ENCODE measurements around the gene TMEM151A.

TMEM151A gene

DNA sequence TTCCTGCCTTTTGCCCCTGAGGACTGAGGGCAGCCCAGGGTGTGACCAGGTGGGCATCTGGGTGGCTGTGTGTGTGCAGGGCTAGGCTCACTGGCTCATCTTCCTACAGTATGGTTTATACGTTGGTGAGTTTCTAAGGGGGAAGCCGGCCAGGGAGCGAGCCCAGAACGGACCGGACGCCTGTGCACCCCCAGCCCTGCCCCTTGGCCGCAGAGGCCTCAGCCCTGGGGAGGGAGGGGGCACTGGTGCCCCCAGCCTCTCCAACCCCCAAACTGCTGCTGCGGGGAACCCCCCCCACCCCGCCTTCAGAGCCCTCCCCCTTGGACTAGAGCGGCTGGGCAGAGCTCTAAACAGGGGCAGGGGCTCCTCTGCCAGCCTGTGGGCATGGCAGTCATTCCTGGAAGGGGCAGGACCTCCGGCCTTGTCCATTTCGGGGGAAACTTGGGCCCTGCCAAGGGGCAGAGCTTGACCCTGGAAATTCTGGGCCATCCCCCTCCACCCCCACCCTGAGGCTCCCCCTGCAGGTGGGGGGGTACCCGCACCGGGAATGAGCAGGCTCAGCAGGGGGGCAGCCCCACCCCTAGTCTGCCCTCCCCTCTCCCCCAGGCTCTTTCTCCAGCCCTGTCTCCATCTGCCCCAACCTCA is 8.1 kb upstream of the TMEM151A start:
- no peak for DNase-seq

DNA sequence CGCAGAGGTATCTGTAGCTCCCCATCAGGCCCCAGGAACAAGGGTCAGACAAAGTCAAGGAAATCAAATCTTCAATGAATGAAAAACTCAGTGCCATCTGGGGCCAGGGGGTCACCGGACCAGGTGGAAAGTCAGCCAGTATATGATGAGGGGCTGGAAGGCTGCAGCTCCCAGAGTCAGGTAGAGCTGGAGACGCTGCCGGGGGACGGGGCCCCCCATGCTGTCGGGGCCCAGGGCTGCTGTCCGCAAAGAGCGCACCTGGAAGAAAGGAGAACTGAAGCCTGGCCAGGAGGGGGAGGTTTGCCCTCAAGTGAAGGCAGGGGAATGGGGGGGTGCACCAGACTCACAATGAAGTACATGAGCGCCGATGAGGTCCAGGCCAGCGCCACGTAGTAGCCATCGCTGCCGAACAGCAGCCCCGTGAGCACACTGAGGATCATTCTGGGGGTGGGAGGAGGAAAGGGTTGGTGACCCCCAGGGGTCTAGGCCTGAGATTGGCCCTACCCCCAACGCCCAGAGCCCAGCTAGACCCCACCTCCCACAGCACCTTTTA is 7.1 kb upstream of the TMEM151A start:
- no peak for DNase-seq

DNA sequence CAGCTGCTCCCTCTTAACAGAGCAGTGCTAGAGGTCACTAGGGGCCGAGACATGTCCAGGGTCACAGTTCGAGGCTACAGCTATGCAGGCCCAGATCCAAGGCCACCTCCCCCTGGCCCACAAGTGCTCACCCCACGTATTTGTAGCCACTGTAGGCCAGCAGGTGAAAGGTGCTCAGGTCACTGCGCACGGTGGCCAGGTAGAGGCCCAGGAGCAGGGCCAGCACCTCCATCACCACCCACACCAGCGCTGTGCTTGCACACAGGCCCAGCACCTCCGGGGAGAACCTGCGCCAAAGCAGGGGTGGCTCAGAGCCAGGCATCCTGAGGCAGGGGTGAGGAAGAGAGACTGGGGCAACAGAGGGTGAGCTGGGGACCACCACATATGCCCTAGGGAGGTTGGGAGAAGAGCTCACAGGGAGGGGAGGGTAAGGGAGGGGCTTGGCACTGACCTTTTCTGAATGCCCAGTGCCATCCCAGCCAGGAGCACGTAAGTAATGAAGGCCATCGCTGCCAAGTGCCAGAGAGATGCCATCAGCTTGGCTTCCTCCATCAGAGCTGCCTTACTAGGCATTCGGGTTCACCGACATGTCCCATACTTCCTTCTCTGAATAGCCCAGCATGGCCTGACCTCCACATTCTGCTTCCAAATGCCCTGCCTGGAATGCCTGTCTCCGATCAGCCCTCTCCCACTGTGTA is 6.3 kb upstream of the TMEM151A start:
- DNase-seq, result no peak

DNA sequence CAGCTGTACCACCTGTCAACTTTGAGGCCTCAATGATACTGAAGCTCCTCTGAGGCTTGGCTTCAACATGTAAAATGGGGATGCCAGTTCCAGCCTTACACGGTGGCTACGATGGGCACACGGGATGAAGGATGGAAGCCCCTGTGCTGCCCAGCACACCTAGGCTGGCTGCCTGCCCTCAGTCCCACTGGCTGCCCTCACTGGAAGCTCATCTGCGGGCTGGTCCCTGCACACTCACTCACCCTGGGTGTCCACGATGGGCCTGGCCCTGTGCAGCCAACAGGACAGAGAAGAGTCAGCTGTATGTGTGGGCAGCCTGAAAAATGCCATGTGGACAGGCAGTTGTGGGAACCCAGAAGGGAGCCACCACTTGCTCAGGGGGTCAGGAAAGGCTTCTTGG is 5.0 kb upstream of the TMEM151A start:
- no peak for DNase-seq

DNA sequence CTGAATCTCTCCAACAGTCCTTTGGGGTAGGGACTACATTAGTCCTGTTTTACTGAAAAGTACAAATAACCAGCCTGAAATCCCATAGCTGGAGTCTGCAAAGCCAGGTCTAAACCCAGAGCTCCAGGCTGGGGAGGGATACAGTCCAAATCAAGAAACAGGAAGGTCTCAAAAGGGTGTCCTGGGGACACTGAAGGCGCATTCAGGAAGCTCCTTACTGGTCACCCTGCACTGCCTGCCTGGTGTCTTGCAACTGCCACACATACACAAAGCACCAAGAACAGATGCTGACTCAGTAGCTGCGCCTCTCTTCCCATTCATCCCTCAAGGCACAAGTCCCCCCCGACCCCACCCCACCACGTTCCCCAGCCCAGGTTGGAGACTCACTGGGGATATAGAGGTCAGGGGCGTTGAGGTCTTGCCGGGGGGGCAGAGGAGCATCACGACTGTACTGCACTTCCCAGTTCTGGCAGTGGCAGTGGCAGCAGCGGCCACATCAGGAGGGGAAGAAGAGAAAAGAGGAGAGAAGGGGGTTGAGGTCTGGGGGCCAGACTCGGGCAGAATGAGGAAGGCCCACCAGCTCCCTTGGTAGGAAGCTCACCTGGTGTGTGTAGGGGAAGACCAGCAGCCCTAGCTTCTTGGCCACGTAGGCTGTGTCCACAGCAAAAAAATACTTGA is 4.3 kb upstream of the TMEM151A start:
- DNase-seq, result no peak

DNA sequence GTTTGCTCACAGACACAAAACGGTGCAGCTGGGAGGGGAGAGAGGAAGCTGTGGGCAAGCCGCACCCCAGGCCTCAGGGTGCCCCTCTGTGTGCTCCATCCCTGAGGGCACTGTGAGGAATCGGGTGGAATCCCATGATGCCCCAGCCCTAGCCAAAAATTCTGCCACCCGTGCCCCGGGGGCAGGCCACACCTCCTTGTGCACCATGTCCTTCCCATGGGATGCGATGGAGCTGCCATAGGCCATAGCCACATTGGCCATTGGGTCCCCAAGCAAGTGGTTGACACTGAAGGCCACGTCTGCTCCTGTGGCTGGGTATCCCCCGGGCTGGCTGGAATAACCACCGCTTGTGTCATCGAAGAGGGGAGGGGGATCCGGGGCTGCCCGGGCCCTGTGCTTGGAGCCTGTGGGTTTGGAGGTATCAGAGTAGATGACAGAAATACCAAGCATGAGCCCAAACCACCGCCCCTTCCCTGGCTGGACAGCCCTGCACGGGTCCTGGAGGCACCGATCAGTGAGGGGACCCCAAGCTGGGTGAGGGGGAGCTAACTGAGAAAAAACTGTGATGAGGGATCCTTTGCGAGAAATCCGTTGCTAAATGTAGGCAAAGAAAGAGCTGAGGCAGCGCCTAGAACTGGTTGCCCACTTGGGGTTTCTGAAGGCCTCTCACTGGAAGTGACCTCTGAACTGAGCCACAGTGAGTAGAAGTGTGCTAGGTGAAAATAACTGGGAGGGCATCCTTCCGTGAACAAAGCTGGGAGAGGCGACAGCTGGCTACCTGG is 3.6 kb upstream of the TMEM151A start:
- no peak for DNase-seq

DNA sequence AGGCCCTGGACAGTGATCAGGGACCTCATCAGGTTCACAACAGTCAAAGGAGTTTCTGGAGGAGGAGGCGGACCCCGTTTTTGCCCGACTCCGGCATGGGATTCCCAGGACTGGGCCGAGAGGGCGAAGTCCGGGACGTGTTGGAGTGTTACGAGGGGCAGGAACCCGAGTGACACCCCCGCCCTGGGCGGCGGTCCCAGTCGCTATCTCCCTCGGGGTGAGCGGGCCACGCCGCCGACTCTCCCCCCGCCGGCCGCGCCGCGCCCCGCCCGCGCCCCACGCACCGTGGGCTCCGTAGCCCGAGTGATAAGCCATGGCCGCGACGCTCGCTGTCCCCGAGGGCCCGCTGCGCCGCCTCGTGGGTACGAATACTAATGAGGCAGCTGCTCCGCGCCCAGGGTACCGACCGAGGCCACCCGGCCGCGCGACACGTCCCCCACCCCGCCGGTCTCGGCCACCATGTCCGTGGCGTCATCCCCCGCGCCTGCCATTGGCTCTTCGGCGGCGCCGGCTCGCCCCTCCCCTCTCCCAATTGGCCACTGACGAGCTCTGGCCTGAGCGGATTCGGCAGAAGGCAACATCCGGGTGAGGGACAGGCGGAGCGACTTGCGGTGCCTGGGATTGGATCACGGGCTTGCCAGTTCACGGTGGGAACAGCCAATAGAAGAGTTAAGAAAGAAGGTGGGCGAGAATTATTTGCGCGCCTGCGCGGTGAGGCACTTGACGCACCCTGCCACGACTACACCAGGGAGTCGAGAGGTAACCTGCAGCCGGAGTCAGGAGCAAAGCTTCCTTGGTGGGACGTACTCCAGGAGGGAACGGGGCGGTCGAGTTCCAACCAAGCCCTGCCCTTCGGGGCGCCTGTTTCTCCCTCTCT is 2.8 kb upstream of the TMEM151A start, which contains the start of gene YIF1A:
TSS of gene YIF1A (minus strand) at position 473 of the 877 bp plus-strand sequence. CDS start at position 315, 158 bp downstream.
- DNase-seq, result peak; percentile 99

DNA sequence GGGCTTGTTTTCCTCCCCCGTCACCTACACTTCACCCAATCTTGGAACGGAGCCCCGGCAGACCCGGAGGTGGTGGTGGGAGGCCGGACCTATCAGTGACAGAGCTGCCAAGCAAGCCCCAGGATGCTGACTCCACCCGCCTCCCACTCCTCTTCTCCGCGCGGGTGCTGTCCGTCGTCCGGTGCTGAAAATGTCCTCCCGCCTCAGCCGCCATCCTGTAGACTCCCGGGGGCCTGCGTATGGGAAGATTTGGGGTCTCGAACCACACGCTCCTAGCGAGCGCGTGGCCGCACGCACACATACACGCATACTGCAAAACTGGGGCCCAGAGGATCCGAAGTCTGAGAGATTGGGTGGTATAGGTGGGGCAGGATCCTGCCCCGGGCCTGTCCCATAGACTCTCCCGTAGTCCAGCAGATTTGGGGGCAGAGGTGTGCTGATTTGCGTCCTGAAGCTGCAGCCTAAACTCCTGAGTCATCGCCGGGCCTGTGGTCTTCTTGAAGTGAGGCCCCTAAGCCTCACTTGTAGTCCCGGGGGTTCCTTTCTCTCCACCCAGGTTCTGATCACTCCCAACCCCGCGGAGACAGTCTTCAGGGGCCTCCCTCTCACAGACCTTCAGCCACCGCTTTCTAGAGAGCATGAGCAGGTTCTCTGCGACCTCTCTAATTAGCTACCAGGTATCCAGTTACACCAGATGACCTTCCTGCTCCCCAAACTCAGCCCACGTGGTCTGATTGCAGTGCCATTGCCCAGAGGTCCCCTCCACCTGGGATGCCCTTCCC is 2.0 kb upstream of the TMEM151A start:
- DNase-seq, result no peak

DNA sequence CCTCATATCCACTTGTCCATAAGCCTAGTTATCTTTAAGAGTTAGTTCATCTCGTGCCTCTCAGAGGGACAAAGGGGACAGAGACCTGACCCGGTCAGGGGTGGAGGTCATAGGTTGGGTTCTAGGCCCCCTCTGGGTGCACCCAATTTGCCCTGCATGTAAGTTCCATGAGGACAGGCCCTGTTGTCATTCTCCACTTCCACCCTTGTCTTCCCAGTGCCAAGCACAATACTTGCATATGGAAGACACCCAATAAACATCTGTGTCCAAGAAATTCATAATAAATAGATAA is 1.4 kb upstream of the TMEM151A start:
- DNase-seq, result no peak

DNA sequence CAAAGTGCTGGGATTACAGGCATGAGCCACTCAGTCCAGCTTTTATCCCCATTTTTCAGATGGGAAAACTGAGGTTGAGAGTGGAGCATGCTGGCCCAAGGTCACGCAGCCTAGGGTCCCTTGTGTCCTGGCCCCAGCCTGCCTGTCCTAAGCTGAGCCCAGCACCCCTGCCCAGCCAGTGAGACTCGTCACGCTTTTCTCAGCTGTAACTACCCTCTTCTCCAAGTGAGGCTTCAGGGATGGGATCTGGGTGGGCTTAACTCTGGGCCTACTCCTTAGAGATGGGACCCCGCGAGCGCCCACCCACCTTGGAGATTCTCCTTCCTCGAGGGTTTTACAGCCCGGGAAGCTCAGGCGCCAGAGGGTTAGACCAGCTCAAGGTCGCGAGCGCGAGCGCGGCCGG is 390 bp upstream of the TMEM151A start:
- DNase-seq, result no peak

DNA sequence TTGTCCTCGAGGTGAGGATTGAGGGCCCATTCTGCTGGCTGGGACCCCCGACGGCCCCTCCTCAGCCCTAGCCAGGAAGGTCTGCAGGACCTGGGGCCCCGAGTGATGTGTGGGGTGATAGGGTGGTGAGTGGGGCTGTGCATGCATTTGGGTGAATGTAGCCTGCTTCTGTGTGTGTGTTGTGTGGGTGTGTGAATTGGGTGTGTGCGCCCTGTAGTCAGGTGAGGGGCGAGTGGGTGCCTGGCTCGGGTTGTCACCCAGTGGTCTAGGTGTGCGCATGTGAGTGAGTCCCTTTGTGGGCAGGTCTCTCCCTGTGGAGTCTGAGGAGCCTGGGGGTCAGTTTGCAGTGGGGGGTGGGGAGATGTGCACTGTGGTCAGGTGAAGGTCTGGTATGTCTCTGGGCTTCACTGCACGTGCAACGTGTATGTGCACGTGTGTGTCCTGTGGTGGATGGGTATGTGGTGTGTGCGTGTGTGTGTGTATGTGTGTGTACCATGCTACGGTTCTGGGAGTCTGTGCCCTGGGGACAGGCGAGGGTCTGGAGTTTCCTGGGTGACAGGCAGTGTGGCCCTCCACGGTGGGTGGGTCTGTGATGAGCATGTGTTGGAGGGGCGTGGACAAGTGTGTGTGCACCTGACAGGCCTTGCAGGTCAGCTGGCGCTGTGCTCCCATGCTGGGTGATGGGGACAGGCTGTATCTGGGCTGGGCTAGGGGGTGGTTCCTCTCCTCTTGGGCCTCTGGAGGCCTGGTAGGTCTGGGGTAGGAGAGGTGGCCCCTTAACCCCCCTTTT is 1.0 kb downstream of the TMEM151A start:
- no peak for DNase-seq

DNA sequence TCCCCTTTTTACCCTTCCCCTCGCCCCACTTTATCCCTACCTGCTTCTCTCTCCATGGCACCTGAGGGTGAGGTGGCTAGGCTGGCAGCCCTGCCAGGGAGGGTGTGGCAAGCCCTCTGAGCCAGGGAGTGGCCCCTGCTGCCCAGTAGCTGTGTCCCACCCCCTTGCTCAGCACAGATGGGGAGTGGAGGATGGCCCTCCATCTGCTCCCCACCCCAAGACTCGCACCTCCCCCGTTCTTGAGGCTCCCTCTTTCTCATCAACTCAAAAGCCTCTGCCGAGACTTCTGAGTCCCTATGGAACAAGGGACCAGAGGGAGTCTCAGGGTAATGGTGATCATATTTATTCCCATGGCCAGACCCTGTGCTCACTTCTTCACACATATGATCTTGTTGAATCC is 1.7 kb downstream of the TMEM151A start:
- no peak for DNase-seq

DNA sequence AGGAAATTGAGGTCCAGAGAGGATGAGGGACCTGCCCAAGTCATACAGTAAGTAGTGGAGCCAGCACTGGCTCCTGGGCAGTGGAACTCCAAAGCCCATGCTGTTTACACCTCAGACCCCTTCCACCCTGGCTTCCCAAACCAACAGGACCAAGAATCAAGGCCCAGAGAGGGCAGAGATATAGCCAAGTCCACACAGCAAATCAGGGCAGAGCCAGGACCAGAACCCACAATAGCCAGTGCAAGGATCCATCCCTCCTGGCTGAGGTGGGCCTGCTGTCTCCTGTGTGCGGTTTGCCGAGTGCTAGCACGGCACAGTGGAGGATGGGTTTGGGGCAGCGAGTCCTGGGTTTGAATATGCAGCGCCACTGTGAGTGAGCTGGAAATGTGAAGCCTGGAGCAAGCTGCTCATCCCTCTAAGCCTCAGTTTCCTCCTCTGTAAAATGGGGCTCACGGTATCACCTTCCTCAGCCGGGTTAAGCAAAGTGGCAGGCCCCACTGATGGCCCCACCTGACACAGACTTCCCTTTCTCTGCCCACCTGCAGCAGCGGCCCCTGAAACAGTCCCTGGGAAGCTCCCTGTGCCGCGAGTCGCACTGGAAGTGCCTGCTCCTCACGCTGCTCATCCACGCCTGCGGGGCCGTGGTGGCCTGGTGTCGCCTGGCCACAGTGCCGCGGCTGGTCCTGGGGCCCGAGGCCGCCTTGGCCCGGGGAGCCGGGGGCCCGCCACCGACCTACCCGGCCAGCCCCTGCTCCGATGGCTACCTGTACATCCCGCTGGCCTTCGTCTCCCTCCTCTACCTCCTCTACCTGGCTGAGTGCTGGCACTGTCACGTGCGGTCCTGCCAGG is 2.3 kb downstream of the TMEM151A start:
- DNase-seq, result no peak

DNA sequence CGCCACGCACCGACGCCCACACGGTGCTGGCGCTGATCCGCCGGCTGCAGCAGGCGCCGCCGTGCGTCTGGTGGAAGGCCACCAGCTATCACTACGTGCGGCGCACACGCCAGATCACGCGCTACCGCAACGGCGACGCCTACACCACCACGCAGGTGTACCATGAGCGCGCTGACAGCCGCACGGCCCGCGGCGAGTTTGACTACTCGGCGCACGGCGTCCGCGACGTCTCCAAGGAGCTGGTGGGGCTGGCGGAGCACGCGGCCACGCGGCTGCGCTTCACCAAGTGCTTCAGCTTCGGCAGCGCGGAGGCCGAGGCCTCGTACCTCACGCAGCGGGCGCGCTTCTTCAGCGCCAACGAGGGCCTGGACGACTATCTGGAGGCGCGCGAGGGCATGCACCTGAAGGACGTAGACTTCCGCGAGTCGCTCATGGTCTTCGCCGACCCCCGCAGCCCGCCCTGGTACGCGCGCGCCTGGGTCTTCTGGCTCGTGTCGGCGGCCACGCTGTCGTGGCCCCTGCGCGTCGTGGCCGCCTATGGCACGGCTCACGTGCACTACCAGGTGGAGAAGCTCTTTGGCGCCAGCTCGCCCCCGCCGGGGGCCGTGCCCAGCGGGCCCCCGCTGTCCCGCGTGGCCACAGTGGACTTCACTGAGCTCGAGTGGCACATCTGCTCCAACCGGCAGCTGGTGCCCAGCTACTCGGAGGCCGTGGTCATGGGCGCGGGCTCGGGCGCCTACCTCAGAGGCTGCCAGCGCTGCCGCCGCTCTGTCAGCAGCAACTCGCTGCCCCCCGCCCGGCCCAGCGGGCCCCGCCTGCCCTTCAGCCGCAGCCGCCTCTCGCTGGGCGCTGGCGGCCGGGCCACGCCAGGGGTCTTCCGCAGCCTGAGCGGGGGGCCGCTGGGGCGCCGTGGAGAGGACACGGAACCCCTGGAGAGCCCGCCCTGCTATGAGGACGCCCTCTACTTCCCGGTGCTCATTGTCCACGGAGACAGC is 3.2 kb downstream of the TMEM151A start:
- no peak for DNase-seq

DNA sequence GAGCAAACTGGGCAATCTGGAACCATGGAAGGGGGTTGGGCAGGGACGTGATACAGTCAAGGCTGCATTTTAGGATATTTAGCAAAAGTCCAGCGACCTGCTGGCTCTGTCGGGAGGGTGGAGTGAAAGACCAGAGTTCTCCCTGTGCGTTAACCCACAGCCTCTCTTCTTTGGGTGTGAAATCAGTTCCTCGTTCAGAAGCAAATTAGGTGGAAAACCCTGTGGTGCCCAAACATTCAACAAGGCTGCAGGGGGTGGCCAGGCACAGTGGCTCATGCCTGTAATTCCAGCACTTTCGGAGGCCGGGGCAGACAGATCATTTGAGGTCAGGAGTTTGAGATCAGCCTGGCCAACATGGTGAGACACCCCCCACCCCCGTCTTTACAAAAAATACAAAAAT is 5.9 kb downstream of the TMEM151A start:
- DNase-seq, result no peak

DNA sequence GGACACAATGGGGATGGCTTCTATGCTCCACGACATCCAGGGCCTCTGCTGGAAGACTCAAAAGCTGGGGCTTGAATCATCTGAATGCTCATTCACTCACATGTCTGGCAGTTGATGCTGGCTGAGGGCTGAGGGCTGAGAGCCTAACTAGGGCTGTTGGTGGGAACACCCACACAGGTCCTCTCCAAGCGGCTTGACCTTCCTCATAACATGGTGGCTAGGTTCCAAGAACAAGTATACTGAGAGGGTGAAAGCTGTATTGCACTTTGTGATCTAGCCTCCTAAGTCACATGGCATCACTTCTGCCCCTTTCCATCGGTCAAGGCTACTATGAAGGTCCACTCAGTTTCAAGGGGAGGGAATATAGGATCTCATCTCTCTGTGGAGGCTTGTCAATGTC is 7.5 kb downstream of the TMEM151A start:
- no peak for DNase-seq

DNA sequence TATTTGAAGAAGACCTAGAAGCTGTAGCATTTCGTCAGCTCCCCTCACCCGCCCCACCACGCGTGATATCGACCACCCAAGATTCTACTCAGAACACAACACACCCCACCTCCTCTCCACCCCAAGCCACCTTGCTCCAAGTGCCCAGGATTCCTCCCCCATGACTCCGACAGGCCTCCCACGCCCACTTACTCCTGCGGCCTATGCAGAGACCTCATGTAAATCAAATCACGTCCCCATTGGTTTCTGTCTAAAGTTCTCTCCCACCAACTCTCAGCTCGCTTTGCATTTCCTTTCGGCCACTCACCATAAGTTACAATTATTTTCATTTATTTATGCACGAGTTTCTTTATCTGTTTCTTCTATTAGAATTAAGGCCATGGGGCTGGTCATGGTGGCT is 11.0 kb downstream of the TMEM151A start:
- no peak for DNase-seq

DNA sequence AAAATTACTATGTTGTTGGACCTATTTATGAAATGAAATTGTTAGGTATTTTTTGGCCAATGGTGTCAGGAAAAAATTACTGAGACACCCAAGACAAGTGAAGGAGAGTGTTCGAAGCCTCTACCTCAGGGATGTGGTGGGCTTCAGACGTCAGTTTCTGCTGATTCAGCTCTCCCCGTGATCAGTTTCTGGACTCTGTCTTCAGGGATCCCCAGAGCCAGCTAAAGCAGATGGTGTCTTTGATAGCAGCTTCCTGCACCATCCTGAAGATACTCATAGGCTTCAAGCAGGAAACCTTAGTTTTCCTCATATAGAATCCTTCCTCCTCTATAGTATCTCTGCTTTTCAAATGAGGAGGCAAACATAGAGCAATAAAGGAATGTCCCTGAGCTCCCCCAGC is 17.8 kb downstream of the TMEM151A start:
- no peak for DNase-seq
